ENCODE measurements around the gene TMEM52B.
"Not testable (repeated sequence)": the region's sequence is repeated elsewhere in the genome, so short reads cannot be mapped to it uniquely, and the experiment has no call there.

TMEM52B gene

GRCh38 chr12:10211940-10212738, 33.3 kb downstream of the TMEM52B start:
- DNase-seq: peak; percentile 76

DNA sequence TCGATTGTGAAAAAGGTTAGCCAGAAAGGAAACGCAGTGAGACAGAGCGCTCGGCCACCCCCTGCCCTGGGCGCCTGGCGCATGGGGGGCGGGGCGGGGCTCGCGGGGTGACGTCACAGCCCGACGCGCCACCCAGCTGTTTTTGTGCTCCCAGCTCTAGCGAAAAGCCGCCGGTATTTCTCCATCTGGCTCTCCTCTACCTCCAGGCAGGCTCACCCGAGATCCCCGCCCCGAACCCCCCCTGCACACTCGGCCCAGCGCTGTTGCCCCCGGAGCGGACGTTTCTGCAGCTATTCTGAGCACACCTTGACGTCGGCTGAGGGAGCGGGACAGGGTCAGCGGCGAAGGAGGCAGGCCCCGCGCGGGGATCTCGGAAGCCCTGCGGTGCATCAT, 33.9 kb downstream of the TMEM52B start, which contains the start of gene GABARAPL1:
TSS of gene GABARAPL1 (plus strand) at position 139 of the 393 bp plus-strand sequence. CDS start at position 392, 253 bp downstream.
- DNase-seq: peak; percentile 19

DNA sequence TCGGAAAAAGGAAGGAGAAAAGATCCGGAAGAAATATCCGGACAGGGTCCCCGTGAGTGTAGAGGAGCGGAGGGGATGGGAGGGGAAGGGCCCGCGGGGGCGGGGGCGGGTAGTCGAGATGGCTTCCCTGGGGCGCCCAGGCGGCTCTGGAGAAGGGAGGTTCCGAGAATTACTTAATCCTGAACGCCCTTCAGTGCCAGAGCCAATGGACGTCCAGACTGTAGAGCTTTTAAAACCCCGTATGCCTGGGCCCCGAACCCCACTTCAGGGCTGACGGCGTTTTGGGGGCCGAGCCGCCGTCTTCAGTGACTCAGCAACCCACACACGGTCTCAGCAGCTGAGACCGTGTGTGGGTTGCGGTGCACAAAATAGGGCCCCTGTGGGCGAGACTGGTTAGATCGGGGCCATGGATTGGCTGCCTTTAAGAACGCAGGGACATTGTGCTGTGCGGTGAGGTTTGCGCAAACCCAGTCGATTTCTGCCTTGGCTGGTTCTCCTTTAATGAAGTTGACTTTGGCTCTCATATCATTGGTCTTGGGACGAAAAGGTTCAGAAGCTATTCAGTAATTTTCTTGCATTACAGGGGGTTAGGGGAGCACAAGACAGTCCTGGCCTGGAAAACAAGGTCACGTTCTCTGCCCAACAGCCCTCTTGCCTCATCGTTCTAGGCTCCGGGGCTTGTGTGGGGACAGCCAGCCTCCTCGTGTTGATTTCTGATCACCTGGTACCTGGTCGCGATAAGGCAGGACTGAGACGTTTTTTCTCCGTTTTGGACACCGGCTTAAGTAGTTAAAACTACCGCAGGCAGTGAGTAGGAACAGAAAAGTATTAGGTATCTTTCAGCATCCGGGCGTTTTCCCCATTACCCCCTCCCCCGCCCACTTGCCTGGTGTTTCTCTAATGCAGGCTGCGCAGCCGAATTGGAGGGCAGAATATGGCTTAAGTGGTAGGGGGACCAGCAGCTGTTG, 34.6 kb downstream of the TMEM52B start:
- DNase-seq: no peak

- DNase-seq: no peak
Observed at GRCh38 chr12:10214136-10214894, 35.5 kb downstream of the TMEM52B start.

DNA sequence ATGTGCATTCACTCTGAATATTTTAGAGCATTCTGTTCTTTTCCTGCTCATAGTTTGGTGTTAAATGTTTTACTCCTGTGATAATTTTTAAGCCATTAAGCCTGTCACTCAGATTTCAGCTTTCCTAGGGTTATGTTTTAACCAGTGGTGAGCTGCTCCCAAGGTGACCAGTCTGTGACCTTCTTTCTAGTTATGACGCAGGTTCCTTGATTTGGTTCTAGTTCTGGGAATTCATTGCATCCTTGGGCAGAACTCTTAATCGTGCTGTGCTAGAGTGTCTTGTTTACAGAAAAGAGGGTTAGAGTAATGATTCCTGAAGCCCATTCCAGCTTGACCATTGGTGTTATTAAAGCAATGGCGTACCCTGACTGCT, 36.0 kb downstream of the TMEM52B start:
- no peak for DNase-seq

GRCh38 chr12:10215436-10215835, 36.6 kb downstream of the TMEM52B start:
- no peak for DNase-seq

- DNase-seq: not testable (repeated sequence)
Observed at GRCh38 chr12:10215946-10216345, 37.1 kb downstream of the TMEM52B start.

GRCh38 chr12:10218021-10218420, 39.2 kb downstream of the TMEM52B start:
- DNase-seq: no peak

- no peak for DNase-seq
Observed at GRCh38 chr12:10220398-10221077, 41.7 kb downstream of the TMEM52B start.

DNA sequence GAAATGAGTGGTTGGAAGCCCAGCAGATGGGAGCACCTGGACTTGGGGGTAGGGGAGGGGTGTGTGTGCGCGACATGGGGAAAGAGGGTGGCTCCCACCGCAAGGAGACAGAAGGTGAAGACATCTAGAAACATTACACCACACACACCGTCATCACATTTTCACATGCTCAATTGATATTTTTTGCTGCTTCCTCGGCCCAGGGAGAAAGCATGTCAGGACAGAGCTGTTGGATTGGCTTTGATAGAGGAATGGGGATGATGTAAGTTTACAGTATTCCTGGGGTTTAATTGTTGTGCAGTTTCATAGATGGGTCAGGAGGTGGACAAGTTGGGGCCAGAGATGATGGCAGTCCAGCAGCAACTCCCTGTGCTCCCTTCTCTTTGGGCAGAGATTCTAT, 43.0 kb downstream of the TMEM52B start:
- DNase-seq: no peak

DNA sequence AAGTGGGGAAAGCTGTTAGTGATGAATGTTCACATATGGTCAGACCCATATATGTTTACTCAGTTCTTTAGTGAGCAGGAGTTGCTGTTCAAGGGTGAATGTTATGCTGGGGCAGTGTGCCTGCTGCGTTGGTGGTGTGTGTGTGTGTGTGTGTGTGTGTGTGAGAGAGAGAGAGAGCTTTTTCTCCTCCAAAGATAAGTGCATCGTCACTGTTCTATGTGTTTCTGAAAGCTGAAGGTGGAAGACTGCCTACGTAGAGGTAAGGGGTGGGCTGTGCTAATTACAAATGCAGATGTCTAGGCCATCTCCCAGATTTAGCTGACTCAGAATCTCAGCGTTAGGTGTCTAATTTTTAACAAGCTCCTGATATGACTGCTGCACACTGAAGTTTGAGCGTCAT, 44.4 kb downstream of the TMEM52B start:
- no peak for DNase-seq

GRCh38 chr12:10225426-10225825, 46.6 kb downstream of the TMEM52B start:
- DNase-seq: not testable (repeated sequence)

DNA sequence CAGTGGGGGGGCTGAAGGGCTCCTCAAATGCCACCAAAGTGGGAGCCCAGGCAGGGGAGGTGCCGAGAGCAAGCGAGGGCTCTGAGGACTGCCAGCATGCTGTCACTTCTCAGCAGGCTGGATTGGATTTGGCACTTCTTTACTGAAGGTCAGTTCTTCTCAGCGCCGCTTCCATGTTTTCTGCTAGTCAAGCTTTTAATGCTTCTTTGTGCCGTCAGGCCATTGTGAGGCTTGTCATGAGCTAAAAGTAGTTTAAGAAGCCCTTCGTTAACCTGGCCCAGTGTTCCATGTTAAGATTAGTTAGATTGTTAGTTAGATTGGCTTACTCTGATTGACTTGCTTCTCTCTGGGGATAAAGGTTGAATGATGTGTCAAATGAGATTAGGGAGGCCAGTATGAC, 47.3 kb downstream of the TMEM52B start:
- no peak for DNase-seq

DNA sequence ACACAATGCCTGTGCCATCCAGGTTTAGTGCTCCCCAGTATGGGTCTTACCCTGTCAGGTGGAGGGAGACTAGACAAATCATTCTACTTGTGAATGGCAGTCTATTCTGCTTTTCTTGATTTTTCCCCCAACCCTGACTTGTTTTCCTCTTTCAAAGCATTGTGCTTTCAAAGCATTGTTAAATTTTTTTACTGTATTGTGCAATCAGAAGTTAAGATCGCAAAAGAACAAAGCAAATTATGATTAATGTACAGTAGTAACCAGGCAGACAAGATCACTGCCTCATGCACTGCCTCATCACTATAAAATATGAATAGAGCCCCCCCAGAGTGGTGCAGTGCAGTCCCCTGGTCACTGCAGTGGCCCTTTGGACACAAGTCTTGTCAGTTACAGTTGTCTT, 47.9 kb downstream of the TMEM52B start:
- no peak for DNase-seq

GRCh38 chr12:10227648-10228047, 48.8 kb downstream of the TMEM52B start:
- no peak for DNase-seq

DNA sequence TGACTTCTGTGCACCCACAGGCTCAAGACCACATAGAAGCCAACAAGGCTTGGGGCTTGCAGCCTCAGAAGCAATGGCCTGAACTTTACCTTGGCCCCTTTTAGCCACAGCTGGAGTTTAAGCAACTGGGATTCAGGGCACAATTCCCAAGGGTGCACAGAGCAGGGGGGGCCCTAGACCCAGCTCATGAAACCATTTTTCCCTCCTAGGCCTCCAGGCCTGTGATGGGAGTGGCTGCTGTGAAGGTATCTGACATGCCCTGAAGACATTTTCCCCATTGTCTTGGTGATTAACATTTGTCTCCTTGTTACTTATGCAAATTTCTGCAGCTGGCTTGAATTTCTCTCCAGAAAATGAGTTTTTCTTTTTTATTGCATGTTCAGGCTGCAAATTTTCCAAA, 55.7 kb downstream of the TMEM52B start:
- DNase-seq: no peak

DNA sequence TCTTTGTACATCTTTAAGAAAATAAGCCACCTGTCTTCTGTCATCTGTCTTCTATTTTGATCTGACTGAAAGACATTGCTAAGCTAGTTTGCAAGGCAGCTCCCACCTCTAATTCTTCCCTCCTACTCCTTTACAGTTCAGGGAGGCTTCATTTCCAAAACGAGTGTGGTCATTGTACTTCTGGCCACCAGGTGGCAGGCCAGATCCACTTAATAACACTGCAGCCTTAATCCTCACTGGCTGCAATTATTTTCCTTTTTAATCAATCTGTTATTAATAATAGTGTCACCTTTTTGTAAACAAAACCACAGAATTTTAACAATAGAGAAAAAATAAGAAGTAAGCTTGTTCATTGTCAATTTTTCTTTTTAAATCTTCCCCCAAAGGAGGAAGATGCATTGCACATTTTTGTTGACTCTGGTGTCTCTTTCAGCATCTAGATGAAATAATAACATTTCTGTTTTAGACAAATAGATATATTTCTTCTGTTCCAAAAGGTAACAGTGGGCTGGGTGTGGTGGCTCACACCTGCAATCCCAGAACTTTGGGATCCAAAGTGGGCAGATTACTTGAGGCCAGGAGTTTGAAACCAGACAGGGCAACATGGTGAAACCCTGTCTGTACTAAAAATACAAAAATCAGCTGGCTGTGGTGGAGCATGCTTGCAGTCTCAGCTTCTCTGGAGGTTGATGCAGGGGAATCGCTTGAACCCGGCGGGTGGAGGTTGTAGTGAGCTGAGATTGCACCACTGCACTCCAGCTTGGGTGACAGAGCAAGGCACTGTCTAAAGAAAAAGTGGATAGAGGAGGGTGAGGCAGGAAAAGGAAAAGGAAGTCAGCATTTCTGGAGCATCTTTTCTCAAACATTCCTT, 57.2 kb downstream of the TMEM52B start:
- DNase-seq: no peak

GRCh38 chr12:10236720-10237119, 57.9 kb downstream of the TMEM52B start:
- DNase-seq: no peak

GRCh38 chr12:10238526-10238925, 59.7 kb downstream of the TMEM52B start:
- DNase-seq: no peak

- DNase-seq: no peak
Observed at GRCh38 chr12:10241290-10241689, 62.5 kb downstream of the TMEM52B start.

Measured in NCI-H1436 (cell line).